ENCODE measurements around the gene GLYATL1.

GRCh38 chr11:58949184-58949583 is 9.9 kb downstream of the GLYATL1 start:
- TF ChIP-seq SMAD3 (CRISPR knock-in tag; IDR thresholded peaks at IDR 0.05) = no peak
- TF ChIP-seq TAF15 (IDR thresholded peaks at IDR 0.05; ENCODE audit: low read depth, low read length, poor library complexity, severe bottlenecking) = no peak
- TF ChIP-seq CTCF (CRISPR knock-in tag; IDR thresholded peaks at IDR 0.05) = no peak
- no peak for TF ChIP-seq ZBTB7A (CRISPR knock-in tag; IDR thresholded peaks at IDR 0.05)
- no peak for TF ChIP-seq RARG (CRISPR knock-in tag; IDR thresholded peaks at IDR 0.05; ENCODE audit: low read depth)
- TF ChIP-seq ZNF354B (CRISPR knock-in tag; IDR thresholded peaks at IDR 0.05) = no peak
- TF ChIP-seq RAD21 (CRISPR knock-in tag; IDR thresholded peaks at IDR 0.05) = no peak
- no peak for TF ChIP-seq EZH2 (conservative IDR thresholded peaks at IDR 0.05; ENCODE audit: low read depth, low read length)
- no peak for TF ChIP-seq ZNF333 (CRISPR knock-in tag; IDR thresholded peaks at IDR 0.05; ENCODE audit: borderline replicate concordance)
- TF ChIP-seq ZNF274 (CRISPR knock-in tag; IDR thresholded peaks at IDR 0.05) = no peak
- TF ChIP-seq PATZ1 (CRISPR knock-in tag; IDR thresholded peaks at IDR 0.05) = no peak
